Measurements from ENCODE around the gene CBLC. TPM values are rescaled to one million over a fixed set of nuclear protein-coding genes. Genes with fewer than 3 reads are reported as not detected.

Gene CBLC
- total and polyA plus RNA-seq, 2 experiments from 2014 or later: 26.2 to 39.7 TPM

GRCh38 chr19:44809577-44810233 lies 32.0 kb downstream of the CBLC start:
- no peak for TF ChIP-seq CTCF (IDR thresholded peaks at IDR 0.05; ENCODE audit: poor library complexity)
- TF ChIP-seq EZH2 (IDR thresholded peaks at IDR 0.05; ENCODE audit: borderline replicate concordance): no peak
- TF ChIP-seq EZH2phosphoT487 (IDR thresholded peaks at IDR 0.05; ENCODE audit: low read depth, severe bottlenecking, unreplicated experiment): no peak
- H3K4me1 ChIP-seq (ENCODE audit: insufficient read depth): peaks cover 34% of the 10 kb centered on the region
- H3K36me3 ChIP-seq (replicated peaks; ENCODE audit: insufficient read depth, low read depth): no peaks in the 10 kb centered on the region
- peak overlapping the region; percentile 28 for H2AFZ ChIP-seq
- H3K79me2 ChIP-seq: peaks cover 4% of the 10 kb centered on the region
- no peaks in the 10 kb centered on the region for H3K9me3 ChIP-seq (ENCODE audit: low read depth)
- H3K27me3 ChIP-seq: no peaks in the 10 kb centered on the region
- peak overlapping the region; percentile 88 for H3K4me3 ChIP-seq
- H4K20me1 ChIP-seq (ENCODE audit: insufficient read depth, poor library complexity, severe bottlenecking): no peaks in the 10 kb centered on the region
- 47% methylated on average over 6 of the region's 7 CpGs for WGBS (ENCODE audit: low lambda C conversion rate, missing lambda C conversion rate)
- peak overlapping the region; percentile 100 for H3K4me2 ChIP-seq
- H3K27ac ChIP-seq: peak overlapping the region; percentile 49
- H3K9me2 ChIP-seq (replicated peaks; ENCODE audit: insufficient read depth): no peaks in the 10 kb centered on the region
- no peak for DNase-seq (ENCODE audit: low spot score)

GRCh38 chr19:44810234-44811121 lies 32.8 kb downstream of the CBLC start:
- peak overlapping the region; percentile 100 for H3K4me2 ChIP-seq
- H3K27me3 ChIP-seq: no peaks in the 10 kb centered on the region
- no peaks in the 10 kb centered on the region for H3K36me3 ChIP-seq (replicated peaks; ENCODE audit: insufficient read depth, low read depth)
- no peaks in the 10 kb centered on the region for H3K9me3 ChIP-seq (ENCODE audit: low read depth)
- H3K79me2 ChIP-seq: peaks cover 4% of the 10 kb centered on the region
- TF ChIP-seq EZH2phosphoT487 (IDR thresholded peaks at IDR 0.05; ENCODE audit: low read depth, severe bottlenecking, unreplicated experiment) (no peak), CTCF (IDR thresholded peaks at IDR 0.05; ENCODE audit: poor library complexity) (no peak), EZH2 (IDR thresholded peaks at IDR 0.05; ENCODE audit: borderline replicate concordance) (no peak)
- peaks cover 34% of the 10 kb centered on the region for H3K4me1 ChIP-seq (ENCODE audit: insufficient read depth)
- no peaks in the 10 kb centered on the region for H4K20me1 ChIP-seq (ENCODE audit: insufficient read depth, poor library complexity, severe bottlenecking)
- H3K4me3 ChIP-seq: no peak overlapping the region
- 77% methylated on average over 12 of the region's 13 CpGs for WGBS (ENCODE audit: low lambda C conversion rate, missing lambda C conversion rate)
- DNase-seq (ENCODE audit: low spot score): no peak
- H3K27ac ChIP-seq: no peak overlapping the region
- H3K9me2 ChIP-seq (replicated peaks; ENCODE audit: insufficient read depth): no peaks in the 10 kb centered on the region
- no peak overlapping the region for H2AFZ ChIP-seq

GRCh38 chr19:44811122-44811419 lies 33.4 kb downstream of the CBLC start:
- Histone ChIP-seq H3K27me3 (no peaks in the 10 kb centered on the region), H3K36me3 (replicated peaks; ENCODE audit: insufficient read depth, low read depth) (no peaks in the 10 kb centered on the region), H3K4me2 (no peak overlapping the region), H4K20me1 (ENCODE audit: insufficient read depth, poor library complexity, severe bottlenecking) (no peaks in the 10 kb centered on the region), H3K4me3 (no peak overlapping the region), H3K4me1 (ENCODE audit: insufficient read depth) (peaks cover 34% of the 10 kb centered on the region), H3K9me2 (replicated peaks; ENCODE audit: insufficient read depth) (no peaks in the 10 kb centered on the region), H2AFZ (no peak overlapping the region), H3K27ac (no peak overlapping the region), H3K9me3 (ENCODE audit: low read depth) (no peaks in the 10 kb centered on the region), H3K79me2 (peaks cover 4% of the 10 kb centered on the region)
- DNase-seq (ENCODE audit: low spot score): no peak
- TF ChIP-seq CTCF (IDR thresholded peaks at IDR 0.05; ENCODE audit: poor library complexity): no peak
- TF ChIP-seq EZH2phosphoT487 (IDR thresholded peaks at IDR 0.05; ENCODE audit: low read depth, severe bottlenecking, unreplicated experiment): no peak
- TF ChIP-seq EZH2 (IDR thresholded peaks at IDR 0.05; ENCODE audit: borderline replicate concordance): no peak
- WGBS (ENCODE audit: low lambda C conversion rate, missing lambda C conversion rate): 90% methylated on average over 7 of the region's 7 CpGs

All from hepatocyte (in vitro differentiated cells).